ENCODE results near the gene HUNK. TPM values are rescaled to one million over a fixed set of nuclear protein-coding genes. Genes with fewer than 3 reads are reported as not detected.

The HUNK gene
- total RNA-seq, 1 donor, result under 0.01 TPM

DNA sequence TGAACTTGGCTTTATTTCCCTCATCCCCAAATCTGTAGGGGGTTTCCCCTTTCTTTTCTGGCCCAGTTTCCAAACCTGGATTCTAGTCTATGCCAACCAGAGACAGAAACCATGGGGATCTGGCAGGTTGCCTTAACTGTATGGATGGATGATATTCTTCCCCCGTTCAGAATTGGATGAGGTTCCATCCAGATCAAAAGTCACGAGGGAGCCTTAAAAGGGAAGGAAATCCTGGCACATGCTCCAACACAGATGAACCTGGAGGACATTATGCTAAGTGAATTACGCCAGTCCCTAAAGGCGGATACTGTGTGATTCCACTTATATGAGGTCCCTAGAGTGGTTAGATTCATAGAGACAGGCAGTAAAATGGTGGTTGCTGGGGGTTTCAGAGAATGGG lies 124.4 kb downstream of the HUNK start:
- TF ChIP-seq, protein P1, sequence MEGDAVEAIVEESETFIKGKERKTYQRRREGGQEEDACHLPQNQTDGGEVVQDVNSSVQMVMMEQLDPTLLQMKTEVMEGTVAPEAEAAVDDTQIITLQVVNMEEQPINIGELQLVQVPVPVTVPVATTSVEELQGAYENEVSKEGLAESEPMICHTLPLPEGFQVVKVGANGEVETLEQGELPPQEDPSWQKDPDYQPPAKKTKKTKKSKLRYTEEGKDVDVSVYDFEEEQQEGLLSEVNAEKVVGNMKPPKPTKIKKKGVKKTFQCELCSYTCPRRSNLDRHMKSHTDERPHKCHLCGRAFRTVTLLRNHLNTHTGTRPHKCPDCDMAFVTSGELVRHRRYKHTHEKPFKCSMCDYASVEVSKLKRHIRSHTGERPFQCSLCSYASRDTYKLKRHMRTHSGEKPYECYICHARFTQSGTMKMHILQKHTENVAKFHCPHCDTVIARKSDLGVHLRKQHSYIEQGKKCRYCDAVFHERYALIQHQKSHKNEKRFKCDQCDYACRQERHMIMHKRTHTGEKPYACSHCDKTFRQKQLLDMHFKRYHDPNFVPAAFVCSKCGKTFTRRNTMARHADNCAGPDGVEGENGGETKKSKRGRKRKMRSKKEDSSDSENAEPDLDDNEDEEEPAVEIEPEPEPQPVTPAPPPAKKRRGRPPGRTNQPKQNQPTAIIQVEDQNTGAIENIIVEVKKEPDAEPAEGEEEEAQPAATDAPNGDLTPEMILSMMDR (IDR thresholded peaks at IDR 0.05; ENCODE audit: extremely low read depth, low read depth, low read length), result no peak
- no peak overlapping the region for H3K4me3 ChIP-seq (ENCODE audit: insufficient read depth, low read length)
- H2AFZ ChIP-seq (ENCODE audit: low read length), result no peak overlapping the region
- H3K9me3 ChIP-seq (ENCODE audit: low read depth, low read length), result no peaks in the 10 kb centered on the region
- H3K79me2 ChIP-seq (ENCODE audit: insufficient read depth, low read length), result no peaks in the 10 kb centered on the region
- peak; percentile 37 for DNase-seq (ENCODE audit: insufficient read length, low spot score, missing footprints)
- no peaks in the 10 kb centered on the region for H3K36me3 ChIP-seq (ENCODE audit: insufficient read depth, low read length)
- no peaks in the 10 kb centered on the region for H4K20me1 ChIP-seq (ENCODE audit: insufficient read depth, low read length)
- no peak overlapping the region for H3K27ac ChIP-seq (ENCODE audit: low read depth, low read length)
- H3K4me1 ChIP-seq (ENCODE audit: insufficient read depth, low read length), result no peaks in the 10 kb centered on the region
- no peak overlapping the region for H3K4me2 ChIP-seq (ENCODE audit: insufficient read depth, low read length)
- no peaks in the 10 kb centered on the region for H3K27me3 ChIP-seq (ENCODE audit: insufficient read depth, low read length)

DNA sequence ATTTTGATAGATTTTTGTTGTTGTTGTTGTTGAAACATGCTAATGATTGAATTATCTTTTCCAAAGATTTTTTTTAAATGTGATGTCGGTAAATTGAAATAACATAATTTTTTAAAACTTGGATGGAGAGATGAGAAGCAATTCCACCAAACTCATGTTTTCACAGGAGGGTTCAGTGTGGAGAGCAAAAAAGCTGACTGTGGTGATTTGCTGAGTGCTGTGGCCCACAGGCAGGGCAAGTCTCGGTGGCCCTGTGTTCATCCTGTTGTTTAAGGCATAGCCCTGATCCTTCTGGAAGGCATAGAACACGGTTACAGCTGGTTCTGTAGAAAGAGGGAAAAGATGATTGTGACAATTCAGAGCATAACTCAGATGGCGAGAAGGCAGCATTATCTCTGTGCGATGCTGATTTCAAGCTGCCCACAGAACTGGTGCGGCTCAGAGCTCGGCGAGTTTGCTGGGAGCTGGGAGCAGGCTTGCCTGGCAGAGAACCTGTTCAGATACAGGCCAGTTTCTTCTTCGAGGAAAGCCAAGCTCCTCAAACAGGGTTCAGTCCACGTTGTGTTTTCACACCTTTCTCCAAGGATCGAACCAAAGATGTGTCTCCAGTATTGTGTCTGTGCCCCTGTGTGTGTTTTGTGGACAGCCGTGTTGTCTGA lies 127.1 kb downstream of the HUNK start:
- Histone ChIP-seq H3K27ac (ENCODE audit: low read depth, low read length) (no peak overlapping the region), H3K4me3 (ENCODE audit: insufficient read depth, low read length) (no peak overlapping the region)
- TF ChIP-seq, protein P1 (IDR thresholded peaks at IDR 0.05; ENCODE audit: extremely low read depth, low read depth, low read length), result no peak

DNA sequence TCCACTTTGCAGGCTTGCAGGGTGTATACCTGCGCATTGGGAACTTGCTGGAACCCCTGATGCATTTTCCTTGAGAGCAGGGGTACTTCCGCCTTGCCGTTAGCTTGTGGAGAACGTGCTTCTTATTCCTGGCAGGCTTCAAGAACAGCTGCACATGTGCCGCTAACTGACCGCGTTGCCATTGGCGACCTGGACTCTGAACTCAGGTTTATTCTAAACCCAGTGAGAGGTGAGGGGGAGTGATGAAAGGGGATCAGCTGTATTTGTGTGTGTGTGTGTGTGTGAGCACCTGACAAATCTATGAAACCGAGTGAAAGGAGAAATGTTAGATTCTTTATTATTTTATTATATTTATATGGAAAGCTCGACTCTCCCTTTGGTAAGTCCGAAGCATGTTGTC lies 128.6 kb downstream of the HUNK start:
- TF ChIP-seq, protein P1 (IDR thresholded peaks at IDR 0.05; ENCODE audit: extremely low read depth, low read depth, low read length), result no peak
- Histone ChIP-seq H3K9me3 (ENCODE audit: low read depth, low read length) (no peaks in the 10 kb centered on the region), H3K4me2 (ENCODE audit: insufficient read depth, low read length) (no peak overlapping the region), H2AFZ (ENCODE audit: low read length) (no peak overlapping the region), H3K36me3 (ENCODE audit: insufficient read depth, low read length) (no peaks in the 10 kb centered on the region), H3K4me3 (ENCODE audit: insufficient read depth, low read length) (no peak overlapping the region), H3K79me2 (ENCODE audit: insufficient read depth, low read length) (no peaks in the 10 kb centered on the region), H3K27ac (ENCODE audit: low read depth, low read length) (no peak overlapping the region), H3K27me3 (ENCODE audit: insufficient read depth, low read length) (no peaks in the 10 kb centered on the region), H4K20me1 (ENCODE audit: insufficient read depth, low read length) (no peaks in the 10 kb centered on the region), H3K4me1 (ENCODE audit: insufficient read depth, low read length) (no peaks in the 10 kb centered on the region)
- DNase-seq (ENCODE audit: insufficient read length, low spot score, missing footprints), result no peak

More for the DNA sequence above, 127.1 kb downstream of the HUNK start:
- no peak overlapping the region for H2AFZ ChIP-seq (ENCODE audit: low read length)
- no peaks in the 10 kb centered on the region for H4K20me1 ChIP-seq (ENCODE audit: insufficient read depth, low read length)
- H3K4me1 ChIP-seq (ENCODE audit: insufficient read depth, low read length), result no peaks in the 10 kb centered on the region
- H3K79me2 ChIP-seq (ENCODE audit: insufficient read depth, low read length), result no peaks in the 10 kb centered on the region
- no peaks in the 10 kb centered on the region for H3K36me3 ChIP-seq (ENCODE audit: insufficient read depth, low read length)
- no peaks in the 10 kb centered on the region for H3K27me3 ChIP-seq (ENCODE audit: insufficient read depth, low read length)
- DNase-seq (ENCODE audit: insufficient read length, low spot score, missing footprints), result no peak
- no peaks in the 10 kb centered on the region for H3K9me3 ChIP-seq (ENCODE audit: low read depth, low read length)
- H3K4me2 ChIP-seq (ENCODE audit: insufficient read depth, low read length), result no peak overlapping the region

DNA sequence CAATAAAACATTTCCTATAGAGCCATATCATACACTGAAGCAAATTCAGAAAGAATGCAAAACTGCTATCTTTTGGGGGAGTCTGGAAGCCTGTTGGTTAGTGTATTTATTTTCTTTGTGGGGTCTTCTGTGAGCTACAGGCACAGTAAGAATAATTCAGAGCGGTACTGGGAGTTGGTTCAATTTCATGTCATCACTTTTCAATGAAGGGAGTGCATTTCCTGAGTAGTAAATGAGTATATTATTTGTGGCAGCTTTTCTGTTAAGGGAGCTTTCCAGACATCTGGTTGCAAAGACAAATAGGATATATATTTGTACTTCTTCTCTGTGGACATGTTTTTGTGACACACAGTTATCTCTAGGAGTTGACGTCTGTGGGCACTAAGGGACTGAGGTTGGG lies 130.6 kb downstream of the HUNK start:
- H3K27ac ChIP-seq (ENCODE audit: low read depth, low read length), result no peak overlapping the region
- DNase-seq (ENCODE audit: insufficient read length, low spot score, missing footprints), result no peak
- no peaks in the 10 kb centered on the region for H4K20me1 ChIP-seq (ENCODE audit: insufficient read depth, low read length)
- H2AFZ ChIP-seq (ENCODE audit: low read length), result no peak overlapping the region
- no peaks in the 10 kb centered on the region for H3K36me3 ChIP-seq (ENCODE audit: insufficient read depth, low read length)
- no peaks in the 10 kb centered on the region for H3K27me3 ChIP-seq (ENCODE audit: insufficient read depth, low read length)
- H3K9me3 ChIP-seq (ENCODE audit: low read depth, low read length), result no peaks in the 10 kb centered on the region
- no peak overlapping the region for H3K4me2 ChIP-seq (ENCODE audit: insufficient read depth, low read length)
- H3K79me2 ChIP-seq (ENCODE audit: insufficient read depth, low read length), result no peaks in the 10 kb centered on the region
- H3K4me3 ChIP-seq (ENCODE audit: insufficient read depth, low read length), result no peak overlapping the region
- no peaks in the 10 kb centered on the region for H3K4me1 ChIP-seq (ENCODE audit: insufficient read depth, low read length)
- TF ChIP-seq, protein P1 (IDR thresholded peaks at IDR 0.05; ENCODE audit: extremely low read depth, low read depth, low read length), result no peak
